Measurements from ENCODE around the gene HMGCL. TPM values are rescaled to one million over a fixed set of nuclear protein-coding genes. Genes with fewer than 3 reads are reported as not detected.

Gene HMGCL
- total RNA-seq, 1 donor from 2014 or later, result 30.3 TPM

GRCh38 chr1:23768733-23769132 is 56.5 kb downstream of the HMGCL start:
- H3K27ac Mint-ChIP-seq, result no peak overlapping the region
- no peak for TF ChIP-seq CTCF (IDR thresholded peaks at IDR 0.05; ENCODE audit: unreplicated experiment)
- H3K4me3 Mint-ChIP-seq (ENCODE audit: low read depth), result no peak overlapping the region
- no peaks in the 10 kb centered on the region for H3K4me1 Mint-ChIP-seq (ENCODE audit: low read depth)
- DNase-seq (ENCODE audit: low spot score, unreplicated experiment), result no peak
- no peaks in the 10 kb centered on the region for H3K9me3 Mint-ChIP-seq (ENCODE audit: low read depth)
- H3K36me3 Mint-ChIP-seq (ENCODE audit: insufficient read depth), result peaks cover 2% of the 10 kb centered on the region
- no peaks in the 10 kb centered on the region for H3K27me3 Mint-ChIP-seq

GRCh38 chr1:23763041-23763577 is 62.1 kb downstream of the HMGCL start:
- no peaks in the 10 kb centered on the region for H3K27me3 Mint-ChIP-seq
- no peak for TF ChIP-seq CTCF (IDR thresholded peaks at IDR 0.05; ENCODE audit: unreplicated experiment)
- no peaks in the 10 kb centered on the region for H3K4me1 Mint-ChIP-seq (ENCODE audit: low read depth)
- no peaks in the 10 kb centered on the region for H3K9me3 Mint-ChIP-seq (ENCODE audit: low read depth)
- no peak overlapping the region for H3K27ac Mint-ChIP-seq
- DNase-seq (ENCODE audit: low spot score, unreplicated experiment), result no peak
- no peak overlapping the region for H3K4me3 Mint-ChIP-seq (ENCODE audit: low read depth)
- peaks cover 12% of the 10 kb centered on the region for H3K36me3 Mint-ChIP-seq (ENCODE audit: insufficient read depth)

- Mint-ChIP-seq H3K27me3 (no peaks in the 10 kb centered on the region), H3K9me3 (ENCODE audit: low read depth) (no peaks in the 10 kb centered on the region), H3K36me3 (ENCODE audit: insufficient read depth) (peaks cover 15% of the 10 kb centered on the region), H3K4me1 (ENCODE audit: low read depth) (no peaks in the 10 kb centered on the region), H3K27ac (no peak overlapping the region), H3K4me3 (ENCODE audit: low read depth) (no peak overlapping the region)
- TF ChIP-seq CTCF (IDR thresholded peaks at IDR 0.05; ENCODE audit: unreplicated experiment), result no peak
- DNase-seq (ENCODE audit: low spot score, unreplicated experiment), result no peak
Observed at GRCh38 chr1:23759277-23759676, 66.0 kb downstream of the HMGCL start.

- TF ChIP-seq CTCF (IDR thresholded peaks at IDR 0.05; ENCODE audit: unreplicated experiment), result no peak
- Mint-ChIP-seq H3K4me1 (ENCODE audit: low read depth) (no peaks in the 10 kb centered on the region), H3K9me3 (ENCODE audit: low read depth) (no peaks in the 10 kb centered on the region), H3K27me3 (no peaks in the 10 kb centered on the region), H3K27ac (no peak overlapping the region), H3K36me3 (ENCODE audit: insufficient read depth) (peaks cover 20% of the 10 kb centered on the region), H3K4me3 (ENCODE audit: low read depth) (no peak overlapping the region)
- DNase-seq (ENCODE audit: low spot score, unreplicated experiment), result no peak
Observed at GRCh38 chr1:23757812-23758211, 67.4 kb downstream of the HMGCL start.

- no peak overlapping the region for H3K4me3 Mint-ChIP-seq (ENCODE audit: low read depth)
- DNase-seq (ENCODE audit: low spot score, unreplicated experiment), result no peak
- no peak for TF ChIP-seq CTCF (IDR thresholded peaks at IDR 0.05; ENCODE audit: unreplicated experiment)
- H3K9me3 Mint-ChIP-seq (ENCODE audit: low read depth), result no peaks in the 10 kb centered on the region
- H3K27ac Mint-ChIP-seq, result no peak overlapping the region
- no peaks in the 10 kb centered on the region for H3K27me3 Mint-ChIP-seq
- H3K36me3 Mint-ChIP-seq (ENCODE audit: insufficient read depth), result peaks cover 18% of the 10 kb centered on the region
- no peaks in the 10 kb centered on the region for H3K4me1 Mint-ChIP-seq (ENCODE audit: low read depth)
Observed at GRCh38 chr1:23756676-23757075, 68.6 kb downstream of the HMGCL start.
